ENCODE data around the gene PYGM.

DNA sequence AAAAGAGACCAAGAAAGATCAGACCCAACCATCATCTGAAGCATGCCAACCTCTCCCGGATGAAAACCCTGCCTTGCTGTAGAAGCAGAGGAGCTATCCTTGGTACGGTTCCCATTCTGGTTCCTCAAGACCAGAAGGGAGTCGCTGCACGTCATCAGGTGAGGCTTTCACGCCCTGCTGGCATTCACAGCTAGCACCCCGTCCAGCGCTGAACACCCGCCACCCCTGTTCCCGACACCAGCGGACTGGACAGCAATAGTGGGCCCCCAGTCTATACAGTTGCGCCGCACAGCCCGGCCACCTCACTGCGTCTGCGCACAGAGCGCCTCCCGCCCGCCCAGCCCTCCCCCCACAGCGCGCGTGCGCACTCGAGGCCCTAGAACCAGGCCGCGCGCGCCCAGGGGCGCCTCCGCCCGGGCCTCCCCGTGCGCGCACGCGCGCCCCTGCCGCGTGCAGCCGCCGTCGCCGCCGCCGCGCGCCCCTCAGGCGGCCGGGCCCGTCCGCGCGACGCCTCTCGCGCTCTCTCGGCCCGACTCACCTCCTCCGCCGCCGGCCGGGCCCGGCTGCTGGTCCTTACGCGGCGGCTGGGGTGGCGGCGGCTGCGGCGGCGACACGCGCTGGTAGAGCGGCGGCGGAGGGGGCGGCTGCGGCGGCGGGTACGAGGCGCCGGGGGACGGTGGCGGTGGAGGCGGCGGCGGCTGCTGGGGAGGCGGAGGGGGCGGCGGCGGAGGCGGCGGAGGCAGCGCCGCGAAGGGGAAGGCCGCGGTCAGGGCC, 17.9 kb upstream of the PYGM start:
- TF ChIP-seq, protein P1, sequence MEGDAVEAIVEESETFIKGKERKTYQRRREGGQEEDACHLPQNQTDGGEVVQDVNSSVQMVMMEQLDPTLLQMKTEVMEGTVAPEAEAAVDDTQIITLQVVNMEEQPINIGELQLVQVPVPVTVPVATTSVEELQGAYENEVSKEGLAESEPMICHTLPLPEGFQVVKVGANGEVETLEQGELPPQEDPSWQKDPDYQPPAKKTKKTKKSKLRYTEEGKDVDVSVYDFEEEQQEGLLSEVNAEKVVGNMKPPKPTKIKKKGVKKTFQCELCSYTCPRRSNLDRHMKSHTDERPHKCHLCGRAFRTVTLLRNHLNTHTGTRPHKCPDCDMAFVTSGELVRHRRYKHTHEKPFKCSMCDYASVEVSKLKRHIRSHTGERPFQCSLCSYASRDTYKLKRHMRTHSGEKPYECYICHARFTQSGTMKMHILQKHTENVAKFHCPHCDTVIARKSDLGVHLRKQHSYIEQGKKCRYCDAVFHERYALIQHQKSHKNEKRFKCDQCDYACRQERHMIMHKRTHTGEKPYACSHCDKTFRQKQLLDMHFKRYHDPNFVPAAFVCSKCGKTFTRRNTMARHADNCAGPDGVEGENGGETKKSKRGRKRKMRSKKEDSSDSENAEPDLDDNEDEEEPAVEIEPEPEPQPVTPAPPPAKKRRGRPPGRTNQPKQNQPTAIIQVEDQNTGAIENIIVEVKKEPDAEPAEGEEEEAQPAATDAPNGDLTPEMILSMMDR (conservative IDR thresholded peaks at IDR 0.05 in 1 of 2, IDR thresholded peaks at IDR 0.05 in 1 of 2; ENCODE audit: low read depth in 1 of 2, low read length in 2 of 2), result no peak
- TF ChIP-seq EZH2 (IDR thresholded peaks at IDR 0.05; ENCODE audit: low read length, missing control alignments), result no peak

All from fibroblast of lung (primary cell).